Lung (tissue), 12 donors: ENCODE results near the gene LGR5. TPM values are rescaled to one million over a fixed set of nuclear protein-coding genes. Genes with fewer than 3 reads are reported as not detected.

Experiments used
- ATAC-seq: fragments of 200-7000 bp; cut with Tn5 transposase; one replicate; pipeline ENCODE4 v1.9.1; 2020; ENCODE audit warnings: moderate number of reproducible peaks; ENCODE audit not compliant: insufficient read depth, low FRiP score
- DNase-seq, 3 donors: peaks; one replicate each; pipeline ENCODE4 v3.0.0-alpha.2; 2013 to 2017
- H3K27ac ChIP-seq, 2 donors: one replicate each; pipeline ENCODE4 v1.5.1; 2013; ENCODE audit warnings: mild to moderate bottlenecking in 2 of 2, moderate library complexity in 2 of 2, control low read depth in 1 of 2, inconsistent platforms in 1 of 2, low read depth in 1 of 2, low read length in 1 of 2
- H3K27me3 ChIP-seq, 3 donors: one replicate each; pipeline ENCODE4 v1.5.1; 2013; ENCODE audit warnings: low read length in 2 of 3; ENCODE audit not compliant: control insufficient read depth in 3 of 3, insufficient read depth in 3 of 3
- H3K36me3 ChIP-seq, 4 donors: one replicate each; pipeline ENCODE4 v1.5.1; 2013; ENCODE audit warnings: low read length in 4 of 4, mild to moderate bottlenecking in 1 of 4, moderate library complexity in 1 of 4; ENCODE audit not compliant: control insufficient read depth in 4 of 4, insufficient read depth in 4 of 4
- H3K4me1 ChIP-seq, 5 donors: one replicate each; pipeline ENCODE4 v1.5.1; 2013; ENCODE audit warnings: low read length in 5 of 5, mild to moderate bottlenecking in 2 of 5, moderate library complexity in 1 of 5; ENCODE audit not compliant: control insufficient read depth in 5 of 5, insufficient read depth in 5 of 5
- H3K4me3 ChIP-seq: one replicate; pipeline ENCODE4 v1.5.1; 2013; ENCODE audit warnings: mild to moderate bottlenecking, control low read depth, moderate library complexity
- H3K9ac ChIP-seq, 2 donors: one replicate each; pipeline ENCODE4 v1.5.1; 2013; ENCODE audit warnings: low read length in 2 of 2, control low read depth in 1 of 2; ENCODE audit not compliant: insufficient read depth in 1 of 2
- H3K9me3 ChIP-seq, 4 donors: one replicate each; pipeline ENCODE4 v1.5.1; 2013; ENCODE audit warnings: low read length in 3 of 4, mild to moderate bottlenecking in 1 of 4, moderate library complexity in 1 of 4; ENCODE audit not compliant: control insufficient read depth in 4 of 4, insufficient read depth in 3 of 4
- CTCF ChIP-seq: IDR thresholded peaks from 2 replicates; pipeline ENCODE4 v1.5.1; 2012; ENCODE audit warnings: mild to moderate bottlenecking; ENCODE audit errors: control extremely low read depth, extremely low read depth
- WGBS, 2 donors: extraction: QIAGEN DNeasy Blood & Tissue Kit; methylation state at CpG; one replicate each; pipeline ENCODE4 v1.1.7; 2013; 5-methylcytosine and 5-hydroxymethylcytosine counted together
- polyA plus RNA-seq, 2 donors: library from polyadenylated mRNA; stranded (reverse); fragments of 200-250 nt; gene quantifications; one replicate each; pipeline ENCODE4 v1.2.1, GENCODE V29; 2013
- total RNA-seq, 2 donors: library from RNA; depleted of rRNA in 1 of 2; stranded (reverse); fragments of >200 nt in 1 of 2; gene quantifications; one replicate each; pipeline ENCODE4 v1.2.1, GENCODE V29; 2014 to 2021
- donor health status: control.
- donor health status: control.
- donor health status: Bipolar disorder and iron deficiency.
- donor health status: healthy.
- donor health status: DM: yes; HTN: yes; CAD: no.

LGR5 gene
- total and polyA plus RNA-seq, 4 donors, result 0.06 to 1.4 (median 0.21) TPM

DNA sequence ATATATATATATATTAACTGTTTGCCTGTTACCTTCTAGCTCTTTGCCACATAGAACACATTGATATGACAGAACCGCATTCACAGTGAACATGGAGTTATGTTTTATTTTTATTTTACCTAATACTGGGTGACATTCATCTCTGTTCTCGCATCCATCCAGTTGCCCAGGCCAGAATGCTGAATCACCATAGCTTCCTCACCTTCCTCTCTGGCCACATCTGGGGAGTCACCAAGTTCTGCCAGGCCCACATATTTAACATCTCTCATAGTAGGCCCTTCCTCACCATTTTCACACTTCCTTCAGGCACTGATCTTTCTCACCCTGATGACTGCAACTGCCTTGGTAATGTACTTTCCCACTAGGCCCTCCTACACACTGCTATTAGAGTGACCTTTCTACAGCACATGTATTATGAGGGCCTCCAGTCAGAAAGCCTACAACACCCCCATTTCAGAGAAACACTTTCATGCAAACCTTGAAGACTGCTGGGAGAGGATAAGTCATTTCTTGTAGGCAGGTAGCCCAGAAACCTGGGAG lies 106.8 kb downstream of the LGR5 start:
- Histone ChIP-seq H3K36me3 (no peaks in the 10 kb centered on the region), H3K4me3 (no peak overlapping the region), H3K27me3 (no peaks in the 10 kb centered on the region), H3K9me3 (no peaks in the 10 kb centered on the region), H3K27ac (no peak overlapping the region), H3K4me1 (peaks cover 0 to 6% (median 0%) of the 10 kb centered on the region in 5 donors), H3K9ac (no peak overlapping the region)
- WGBS, 2 donors, result 87 to 89% methylated on average over 2 of the region's 2 CpGs
- no peak for TF ChIP-seq CTCF
- DNase-seq, result no peak
- no peak for ATAC-seq

GRCh38 chr12:71548893-71549292 lies 109.3 kb downstream of the LGR5 start:
- Histone ChIP-seq H3K4me1 (peaks cover 0 to 10% (median 0%) of the 10 kb centered on the region in 5 donors), H3K9ac (no peak overlapping the region), H3K4me3 (no peak overlapping the region), H3K9me3 (no peaks in the 10 kb centered on the region), H3K36me3 (no peaks in the 10 kb centered on the region), H3K27me3 (no peaks in the 10 kb centered on the region), H3K27ac (no peak overlapping the region)
- ATAC-seq (no peak), DNase-seq (no peak)
- no peak for TF ChIP-seq CTCF
- WGBS, 2 donors, result 76 to 84% methylated on average over 3 of the region's 3 CpGs

DNA sequence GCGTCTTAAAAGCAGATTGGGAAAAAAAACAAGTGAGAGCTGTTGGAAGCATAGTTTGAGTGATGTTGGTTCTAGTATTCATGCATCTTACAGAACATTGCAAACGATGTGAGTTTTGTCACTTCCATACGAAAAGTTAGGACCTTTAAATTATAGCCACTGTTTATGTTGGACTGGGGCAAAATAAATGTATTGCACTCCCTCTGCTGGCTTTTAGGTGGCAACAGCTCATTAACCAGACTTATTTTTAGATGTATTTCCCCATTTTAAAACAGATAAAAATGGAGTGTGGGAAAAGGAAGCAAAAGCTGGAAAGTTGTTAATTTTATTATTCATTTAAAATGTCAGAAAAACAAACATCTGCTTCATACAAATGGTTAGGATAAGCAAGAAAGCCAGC lies 111.9 kb downstream of the LGR5 start:
- H3K9ac ChIP-seq, result no peak overlapping the region
- TF ChIP-seq CTCF, result no peak
- no peaks in the 10 kb centered on the region for H3K36me3 ChIP-seq
- no peak overlapping the region for H3K27ac ChIP-seq
- no peak overlapping the region for H3K4me3 ChIP-seq
- no peaks in the 10 kb centered on the region for H3K9me3 ChIP-seq
- DNase-seq (peak in 2 of 3 donors; percentile 54 to 73), ATAC-seq (no peak)
- WGBS, 2 donors, result 29 to 36% methylated on average over 3 of the region's 3 CpGs
- H3K4me1 ChIP-seq, result peaks cover 0 to 20% (median 0%) of the 10 kb centered on the region in 5 donors
- no peaks in the 10 kb centered on the region for H3K27me3 ChIP-seq
